AG04450 (cell line): ENCODE results near the gene TP53INP2. TPM values are rescaled to one million over a fixed set of nuclear protein-coding genes. Genes with fewer than 3 reads are reported as not detected.

Source experiments
- CTCF ChIA-PET: fragments of 300-600, 350-600 bp; formaldehyde crosslinking; extraction: SDS; loops from one replicate; lab custom pipeline; 2022; ENCODE audit warnings: antibody characterized with exemption, inconsistent platforms; lab: Charles Lee
- POLR2A ChIA-PET: fragments of 350-600 bp; formaldehyde crosslinking; extraction: SDS; loops from one replicate; lab custom pipeline; 2021; ENCODE audit warnings: antibody characterized with exemption, inconsistent platforms; lab: Yijun Ruan, JAX
- DNase-seq: peaks from one replicate; pipeline ENCODE4 v3.0.0-alpha.2; 2011; ENCODE audit warnings: low read depth, low spot score
- H3K27ac ChIP-seq: one replicate; pipeline ENCODE4 v1.5.1; 2012; ENCODE audit warnings: low read depth, low read length, control low read depth
- H3K27me3 ChIP-seq: one replicate; pipeline ENCODE4 v1.6.0; 2012; ENCODE audit warnings: low read length; ENCODE audit not compliant: control insufficient read depth, insufficient read depth
- H3K4me3 ChIP-seq: 2 replicates; pipeline ENCODE4 v1.5.1; 2011; ENCODE audit warnings: mild to moderate bottlenecking, low read depth, low read length, control low read depth
- H3K9me3 ChIP-seq: 2 replicates; pipeline ENCODE4 v1.5.1; 2012; ENCODE audit warnings: low read length; ENCODE audit not compliant: control insufficient read depth, insufficient read depth
- polyA plus RNA-seq: library from polyadenylated mRNA; depleted of rRNA; stranded (reverse); fragments of >200 nt; gene quantifications from 2 replicates; pipeline ENCODE4 v1.2.3, GENCODE V29; 2011
- TF ChIP-seq, protein P1 (sequence below): IDR thresholded peaks from 2 replicates; pipeline ENCODE4 v1.5.1; 2011; ENCODE audit warnings: low read depth, low read length, control low read depth, inconsistent platforms

The TP53INP2 gene
- polyA plus RNA-seq, 1 experiment: 5.9 TPM

GRCh38 chr20:34744340-34744739 lies 40.2 kb downstream of the TP53INP2 start:
- ChIA-PET POLR2A (no interaction called here), CTCF (interaction anchor here (1.4 kb wide), 1 partner anchor 25 kb away, joined by 4 read pairs; no protein-coding TSS in a partner anchor)
- TF ChIP-seq, protein P1, sequence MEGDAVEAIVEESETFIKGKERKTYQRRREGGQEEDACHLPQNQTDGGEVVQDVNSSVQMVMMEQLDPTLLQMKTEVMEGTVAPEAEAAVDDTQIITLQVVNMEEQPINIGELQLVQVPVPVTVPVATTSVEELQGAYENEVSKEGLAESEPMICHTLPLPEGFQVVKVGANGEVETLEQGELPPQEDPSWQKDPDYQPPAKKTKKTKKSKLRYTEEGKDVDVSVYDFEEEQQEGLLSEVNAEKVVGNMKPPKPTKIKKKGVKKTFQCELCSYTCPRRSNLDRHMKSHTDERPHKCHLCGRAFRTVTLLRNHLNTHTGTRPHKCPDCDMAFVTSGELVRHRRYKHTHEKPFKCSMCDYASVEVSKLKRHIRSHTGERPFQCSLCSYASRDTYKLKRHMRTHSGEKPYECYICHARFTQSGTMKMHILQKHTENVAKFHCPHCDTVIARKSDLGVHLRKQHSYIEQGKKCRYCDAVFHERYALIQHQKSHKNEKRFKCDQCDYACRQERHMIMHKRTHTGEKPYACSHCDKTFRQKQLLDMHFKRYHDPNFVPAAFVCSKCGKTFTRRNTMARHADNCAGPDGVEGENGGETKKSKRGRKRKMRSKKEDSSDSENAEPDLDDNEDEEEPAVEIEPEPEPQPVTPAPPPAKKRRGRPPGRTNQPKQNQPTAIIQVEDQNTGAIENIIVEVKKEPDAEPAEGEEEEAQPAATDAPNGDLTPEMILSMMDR: no peak
- Histone ChIP-seq H3K4me3 (no peak overlapping the region), H3K27ac (no peak overlapping the region), H3K9me3 (no peaks in the 10 kb centered on the region), H3K27me3 (no peaks in the 10 kb centered on the region)
- DNase-seq: no peak

DNA sequence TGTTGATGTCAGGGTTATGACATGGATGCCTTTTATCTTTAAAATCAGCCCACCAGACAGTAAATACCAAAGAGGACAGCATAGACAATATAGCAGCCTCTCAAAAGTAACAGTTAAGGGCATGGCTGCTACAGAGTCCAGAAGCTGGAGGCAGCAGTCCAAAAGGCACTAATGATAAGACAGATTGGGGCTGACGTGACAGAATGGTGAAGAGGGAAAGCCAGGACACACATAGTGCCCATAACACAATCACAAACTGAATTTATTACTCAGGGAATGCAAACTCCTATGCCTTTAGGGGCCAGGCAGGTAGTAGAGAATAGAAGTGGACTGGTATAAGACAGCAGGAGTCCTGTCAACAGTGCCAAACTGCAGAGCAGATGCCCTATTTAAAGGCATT lies 40.7 kb downstream of the TP53INP2 start:
- H3K27ac ChIP-seq: no peak overlapping the region
- H3K27me3 ChIP-seq: no peaks in the 10 kb centered on the region
- TF ChIP-seq, protein P1: no peak
- no peak overlapping the region for H3K4me3 ChIP-seq
- no peak for DNase-seq
- ChIA-PET CTCF (interaction anchor here (1.4 to 2.5 kb wide), 2 partner anchors 24 to 25 kb away, joined by 4 to 10 read pairs; no protein-coding TSS in a partner anchor), POLR2A (no interaction called here)
- H3K9me3 ChIP-seq: no peaks in the 10 kb centered on the region

- no peaks in the 10 kb centered on the region for H3K27me3 ChIP-seq
- ChIA-PET POLR2A (no interaction called here), CTCF (interaction anchor here (0.7 to 2.5 kb wide), 2 partner anchors 23 to 216 kb away, joined by 10 to 12 read pairs; no protein-coding TSS in a partner anchor)
- H3K27ac ChIP-seq: no peak overlapping the region
- TF ChIP-seq, protein P1: no peak
- H3K9me3 ChIP-seq: no peaks in the 10 kb centered on the region
- no peak overlapping the region for H3K4me3 ChIP-seq
- DNase-seq: no peak
These were observed 42.5 kb downstream of the TP53INP2 start for GRCh38 chr20:34746674-34747073.

DNA sequence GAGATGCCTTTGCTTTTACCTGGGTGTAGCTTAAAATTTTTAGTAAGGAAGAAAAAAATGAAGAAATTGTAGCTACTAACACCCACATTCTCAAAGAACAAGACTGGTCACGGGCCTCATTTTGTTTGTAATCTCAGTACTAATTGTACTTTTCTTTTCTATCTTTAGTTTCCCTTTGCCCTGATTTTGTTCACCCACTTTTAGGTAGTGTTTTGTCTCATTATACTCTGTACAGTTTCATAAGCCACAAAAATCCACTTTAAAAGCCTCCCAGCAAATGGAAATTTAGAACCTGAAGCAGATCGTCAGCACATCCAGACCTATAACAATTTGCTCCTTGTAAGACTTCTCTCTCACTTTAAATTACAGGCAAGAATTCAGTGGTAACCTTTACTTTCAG lies 43.3 kb downstream of the TP53INP2 start:
- H3K9me3 ChIP-seq: no peaks in the 10 kb centered on the region
- TF ChIP-seq, protein P1: no peak
- H3K27ac ChIP-seq: no peak overlapping the region
- no peaks in the 10 kb centered on the region for H3K27me3 ChIP-seq
- H3K4me3 ChIP-seq: no peak overlapping the region
- DNase-seq: no peak
- ChIA-PET POLR2A (no interaction called here), CTCF (interaction anchor here (0.6 to 2.5 kb wide), 4 partner anchors 22 to 434 kb away, joined by 3 to 12 read pairs (median 10); no protein-coding TSS in a partner anchor)

- Histone ChIP-seq H3K4me3 (no peak overlapping the region), H3K27me3 (no peaks in the 10 kb centered on the region), H3K9me3 (no peaks in the 10 kb centered on the region), H3K27ac (no peak overlapping the region)
- ChIA-PET CTCF (interaction anchor here (0.6 to 1.4 kb wide), 2 partner anchors 22 to 678 kb away, joined by 3 to 11 read pairs; no protein-coding TSS in a partner anchor), POLR2A (no interaction called here)
- TF ChIP-seq, protein P1: no peak
- no peak for DNase-seq
These were observed 44.6 kb downstream of the TP53INP2 start for GRCh38 chr20:34748709-34749108.
